OCI-LY1 (cell line): Measurements from ENCODE around the gene KCNIP4.

Source experiments
- H2AFZ ChIP-seq: fragments of 200-600 bp; sonication (generic), shearing (Covaris generic); 2 replicates; pipeline ENCODE4 v1.6.0; 2014; ENCODE audit warnings: antibody characterized with exemption, mild to moderate bottlenecking, low read length
- H3F3A ChIP-seq: fragments of 200-600 bp; sonication (generic), shearing (Covaris generic); 2 replicates; pipeline ENCODE4 v1.6.0; 2014; ENCODE audit warnings: mild to moderate bottlenecking, antibody characterized with exemption, low read length, moderate library complexity; ENCODE audit not compliant: insufficient read depth
- H3K27ac ChIP-seq: fragments of 200-600 bp; sonication (generic); 2 replicates; pipeline ENCODE4 v1.5.1; 2014; ENCODE audit warnings: low read length, mixed run types, mild to moderate bottlenecking, low read depth; ENCODE audit not compliant: poor library complexity, severe bottlenecking
- H3K27me3 ChIP-seq: fragments of 200-600 bp; sonication (generic); 2 replicates; pipeline ENCODE4 v1.6.0; 2014; ENCODE audit warnings: antibody characterized with exemption, mild to moderate bottlenecking, low read length, moderate library complexity; ENCODE audit not compliant: insufficient read depth
- H3K36me3 ChIP-seq: fragments of 200-600 bp; sonication (generic); 2 replicates; pipeline ENCODE4 v1.6.1; 2014; ENCODE audit warnings: mild to moderate bottlenecking, antibody characterized with exemption, low read length, moderate library complexity, mixed read lengths; ENCODE audit not compliant: insufficient read depth
- H3K4me1 ChIP-seq: fragments of 200-600 bp; sonication (generic); 2 replicates; pipeline ENCODE4 v1.5.1; 2014; ENCODE audit warnings: mild to moderate bottlenecking, low read length, moderate library complexity; ENCODE audit not compliant: insufficient read depth, severe bottlenecking
- H3K4me2 ChIP-seq: fragments of 200-600 bp; sonication (generic), shearing (Covaris generic); 2 replicates; pipeline ENCODE4 v1.6.1; 2014; ENCODE audit warnings: low read length
- H3K4me3 ChIP-seq: fragments of 200-600 bp; sonication (generic); 2 replicates; pipeline ENCODE4 v1.5.1; 2014; ENCODE audit warnings: low read length, low read depth, mild to moderate bottlenecking, mixed read lengths; ENCODE audit not compliant: poor library complexity, severe bottlenecking
- H3K79me2 ChIP-seq: fragments of 200-600 bp; shearing (Covaris generic); 2 replicates; pipeline ENCODE4 v1.6.1; 2016; ENCODE audit warnings: mixed run types, low read length, mixed read lengths; ENCODE audit not compliant: insufficient read depth
- H3K9ac ChIP-seq: fragments of 200-600 bp; sonication (generic), shearing (Covaris generic); 2 replicates; pipeline ENCODE4 v1.6.1; 2014; ENCODE audit warnings: mild to moderate bottlenecking, low read length, mixed read lengths
- H3K9me2 ChIP-seq: fragments of 200-600 bp; sonication (generic), shearing (Covaris generic); 2 replicates; pipeline ENCODE4 v1.6.1; 2014; ENCODE audit warnings: low read depth, mild to moderate bottlenecking, low read length, mixed read lengths
- H3K9me3 ChIP-seq: fragments of 200-600 bp; shearing (Covaris generic); 2 replicates; pipeline ENCODE4 v1.6.1; 2014; ENCODE audit warnings: low read length, mixed read lengths
- H4K20me1 ChIP-seq: fragments of 200-600 bp; sonication (generic), shearing (Covaris generic); 2 replicates; pipeline ENCODE4 v1.6.0; 2016; ENCODE audit warnings: mild to moderate bottlenecking, low read length; ENCODE audit not compliant: insufficient read depth
- EZH2 ChIP-seq: fragments of 200-600 bp; sonication (generic), shearing (Covaris generic); IDR thresholded peaks from 2 replicates; pipeline ENCODE4 v1.8.0; 2017; ENCODE audit warnings: borderline replicate concordance, mixed run types, mild to moderate bottlenecking, antibody characterized with exemption, low read length, moderate library complexity, mixed read lengths
- TF ChIP-seq, protein P1 (sequence below): fragments of 200-600 bp; sonication (generic), shearing (Covaris generic); IDR thresholded peaks from 2 replicates; pipeline ENCODE4 v1.5.1; 2017; ENCODE audit warnings: mild to moderate bottlenecking, antibody characterized with exemption, low read length, moderate library complexity, mixed read lengths

Gene KCNIP4

DNA sequence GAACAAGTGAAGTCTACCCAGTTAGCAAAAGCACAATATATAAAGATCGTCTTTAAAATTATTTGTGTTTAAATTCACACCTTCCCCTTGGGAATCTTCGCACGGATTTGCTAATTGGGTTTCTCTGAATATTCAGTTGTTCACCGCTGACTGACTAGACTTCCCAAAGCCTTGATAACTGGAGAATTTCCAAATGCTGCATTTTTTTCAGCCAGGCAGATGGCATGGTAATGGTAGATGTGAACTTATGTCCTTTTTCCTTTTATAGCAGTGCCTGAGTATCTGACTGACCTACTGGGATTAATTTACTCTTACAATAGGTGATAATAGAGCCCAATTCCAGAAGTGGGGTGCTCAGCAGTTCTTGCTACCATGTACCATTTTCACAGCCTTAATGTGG lies 700.2 kb downstream of the KCNIP4 start:
- TF ChIP-seq, protein P1, sequence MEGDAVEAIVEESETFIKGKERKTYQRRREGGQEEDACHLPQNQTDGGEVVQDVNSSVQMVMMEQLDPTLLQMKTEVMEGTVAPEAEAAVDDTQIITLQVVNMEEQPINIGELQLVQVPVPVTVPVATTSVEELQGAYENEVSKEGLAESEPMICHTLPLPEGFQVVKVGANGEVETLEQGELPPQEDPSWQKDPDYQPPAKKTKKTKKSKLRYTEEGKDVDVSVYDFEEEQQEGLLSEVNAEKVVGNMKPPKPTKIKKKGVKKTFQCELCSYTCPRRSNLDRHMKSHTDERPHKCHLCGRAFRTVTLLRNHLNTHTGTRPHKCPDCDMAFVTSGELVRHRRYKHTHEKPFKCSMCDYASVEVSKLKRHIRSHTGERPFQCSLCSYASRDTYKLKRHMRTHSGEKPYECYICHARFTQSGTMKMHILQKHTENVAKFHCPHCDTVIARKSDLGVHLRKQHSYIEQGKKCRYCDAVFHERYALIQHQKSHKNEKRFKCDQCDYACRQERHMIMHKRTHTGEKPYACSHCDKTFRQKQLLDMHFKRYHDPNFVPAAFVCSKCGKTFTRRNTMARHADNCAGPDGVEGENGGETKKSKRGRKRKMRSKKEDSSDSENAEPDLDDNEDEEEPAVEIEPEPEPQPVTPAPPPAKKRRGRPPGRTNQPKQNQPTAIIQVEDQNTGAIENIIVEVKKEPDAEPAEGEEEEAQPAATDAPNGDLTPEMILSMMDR, result no peak
- TF ChIP-seq EZH2, result no peak
- H2AFZ ChIP-seq, result no peak overlapping the region
- no peaks in the 10 kb centered on the region for H3K9me2 ChIP-seq
- no peak overlapping the region for H3K4me2 ChIP-seq
- H4K20me1 ChIP-seq, result no peaks in the 10 kb centered on the region
- H3K9me3 ChIP-seq, result no peaks in the 10 kb centered on the region
- no peaks in the 10 kb centered on the region for H3K79me2 ChIP-seq
- H3K4me3 ChIP-seq, result no peak overlapping the region
- no peaks in the 10 kb centered on the region for H3K36me3 ChIP-seq
- no peak overlapping the region for H3K27ac ChIP-seq
- H3K27me3 ChIP-seq, result no peaks in the 10 kb centered on the region
- no peaks in the 10 kb centered on the region for H3K4me1 ChIP-seq
- no peak overlapping the region for H3K9ac ChIP-seq
- H3F3A ChIP-seq, result no peaks in the 10 kb centered on the region

DNA sequence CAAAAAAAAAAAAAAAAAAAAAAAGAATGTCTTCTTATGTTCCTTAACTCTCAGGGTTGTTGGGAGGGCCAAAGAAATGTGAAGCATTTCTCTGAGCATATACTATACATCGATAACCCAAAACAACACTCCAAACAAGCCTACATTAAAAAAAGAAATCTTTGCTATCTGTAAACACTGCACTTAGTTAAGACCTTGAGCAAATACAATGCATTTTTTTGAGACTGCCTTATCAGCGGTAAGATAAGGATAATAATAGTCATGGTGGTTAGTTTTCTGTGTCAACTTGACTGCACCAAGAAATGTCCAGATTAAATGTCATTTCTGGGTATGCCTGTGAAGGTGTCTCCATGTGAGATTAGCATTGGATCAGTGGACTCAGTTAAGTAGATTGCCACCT lies 706.4 kb downstream of the KCNIP4 start:
- Histone ChIP-seq H4K20me1 (no peaks in the 10 kb centered on the region), H3K4me2 (no peak overlapping the region), H3K79me2 (no peaks in the 10 kb centered on the region), H3K4me1 (no peaks in the 10 kb centered on the region), H3F3A (no peaks in the 10 kb centered on the region), H3K9ac (no peak overlapping the region), H3K9me3 (no peaks in the 10 kb centered on the region), H2AFZ (no peak overlapping the region), H3K9me2 (no peaks in the 10 kb centered on the region), H3K27ac (no peak overlapping the region), H3K27me3 (no peaks in the 10 kb centered on the region), H3K4me3 (no peak overlapping the region), H3K36me3 (no peaks in the 10 kb centered on the region)
- TF ChIP-seq EZH2, result no peak
- TF ChIP-seq, protein P1, result no peak

DNA sequence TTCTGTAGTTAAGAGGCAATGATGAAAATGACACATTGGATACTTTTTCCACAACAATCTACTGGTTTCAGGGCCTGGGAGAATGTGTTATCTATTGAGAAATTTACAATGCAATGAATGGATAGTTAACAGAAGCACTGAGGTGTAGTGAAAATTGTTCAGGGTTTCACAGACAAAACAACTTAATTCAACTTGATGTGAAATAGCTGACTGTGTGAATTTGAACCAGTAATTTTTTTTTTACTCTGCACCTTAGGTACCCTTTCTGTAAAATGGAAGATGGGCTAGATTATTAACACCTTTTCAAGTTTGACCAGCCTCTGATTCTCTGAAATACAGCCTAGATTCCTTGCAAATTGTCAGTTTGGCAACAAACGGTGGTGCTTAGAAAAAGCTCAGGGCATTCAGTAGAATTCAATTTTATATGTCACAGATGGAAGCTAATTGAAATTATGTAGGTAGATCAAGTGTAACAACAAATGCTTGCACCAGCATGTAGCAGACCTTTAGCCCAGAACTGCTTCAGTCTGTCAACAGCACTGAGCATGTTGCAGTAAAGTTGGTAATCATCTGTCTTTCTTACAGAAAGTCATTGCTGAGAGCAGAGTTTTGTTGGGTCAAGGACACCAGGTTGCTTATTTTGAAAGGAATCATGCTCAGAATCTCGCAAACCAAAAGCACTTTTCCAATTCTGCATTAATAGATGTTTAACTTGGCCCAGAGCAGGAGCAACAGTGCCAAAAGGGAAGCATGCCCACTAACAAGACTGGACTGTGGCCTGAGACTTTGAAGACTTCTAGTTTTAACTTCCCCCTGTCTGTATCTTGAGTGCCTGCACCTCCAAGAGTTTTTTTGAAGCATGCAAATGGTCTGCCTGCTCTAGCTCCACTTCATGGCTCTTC lies 721.7 kb downstream of the KCNIP4 start:
- Histone ChIP-seq H3K27ac (no peak overlapping the region), H4K20me1 (no peaks in the 10 kb centered on the region), H3K9me3 (no peaks in the 10 kb centered on the region), H3K36me3 (no peaks in the 10 kb centered on the region), H3F3A (no peaks in the 10 kb centered on the region), H3K4me2 (no peak overlapping the region), H3K4me3 (no peak overlapping the region), H3K9me2 (no peaks in the 10 kb centered on the region), H3K4me1 (no peaks in the 10 kb centered on the region), H3K79me2 (no peaks in the 10 kb centered on the region), H3K9ac (no peak overlapping the region), H2AFZ (no peak overlapping the region), H3K27me3 (no peaks in the 10 kb centered on the region)
- no peak for TF ChIP-seq EZH2
- TF ChIP-seq, protein P1, result no peak
